Non-pigmented ciliary epithelial cell (primary cell): Measurements from ENCODE around the gene STKLD1.
"Not testable (repeated sequence)": the region's sequence is repeated elsewhere in the genome, so short reads cannot be mapped to it uniquely, and the experiment has no call there.

ENCODE experiments used
- DNase-seq: peaks from one replicate; pipeline ENCODE4 v3.0.0-alpha.2; 2010; ENCODE audit warnings: low read depth

Gene STKLD1

DNA sequence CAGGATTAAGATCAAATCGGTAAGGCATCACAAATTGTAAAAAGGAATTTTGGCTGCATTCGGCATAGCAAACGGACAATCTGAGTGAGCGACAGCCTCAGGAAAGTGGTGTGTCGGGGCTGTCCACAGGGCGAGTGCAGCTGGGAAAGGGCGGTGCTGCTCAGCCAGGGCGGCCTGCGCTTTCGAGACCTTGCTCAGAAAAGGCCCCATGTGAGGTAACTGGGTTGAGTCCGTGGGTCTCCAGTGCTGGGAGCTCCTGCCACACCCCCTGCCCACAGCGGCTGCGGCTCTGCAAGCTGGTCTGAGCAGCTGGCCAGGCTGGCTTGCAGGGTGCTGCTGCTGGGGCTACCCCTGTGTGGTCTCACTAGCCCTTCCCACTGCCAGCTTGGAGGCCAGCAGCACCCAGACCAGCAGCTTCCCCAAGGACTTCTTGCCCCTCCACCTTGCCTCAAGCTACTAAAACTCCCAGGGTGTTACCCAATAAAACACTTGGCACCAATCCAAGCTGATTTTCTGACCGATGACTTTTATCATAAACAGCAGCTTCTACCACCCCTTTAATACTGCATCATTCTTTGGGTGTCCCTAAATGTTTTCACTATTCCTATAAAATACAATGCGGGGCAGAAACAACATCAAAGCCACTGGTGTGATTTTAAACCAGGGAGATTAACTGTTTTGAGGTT, 13.7 kb upstream of the STKLD1 start:
- DNase-seq: no peak

DNA sequence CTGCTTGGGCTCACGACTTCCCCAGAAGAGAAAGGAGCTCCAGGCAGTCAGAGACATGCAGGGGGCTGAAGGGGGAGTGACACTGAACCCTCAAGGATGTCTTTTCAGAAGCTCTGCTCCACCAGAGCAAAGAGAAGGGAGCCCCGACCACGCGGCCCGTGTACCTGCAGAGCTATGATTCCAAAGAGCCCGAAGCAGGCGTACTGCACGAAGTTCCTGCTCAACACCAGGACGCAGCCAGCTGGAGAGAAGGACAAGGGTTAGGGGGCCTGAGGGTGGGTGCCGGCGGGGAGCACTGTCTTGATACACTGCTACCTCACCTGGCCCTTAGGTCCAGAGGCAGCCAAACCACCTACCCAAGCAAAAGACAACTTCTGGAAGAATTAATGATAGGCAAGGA, 9.7 kb upstream of the STKLD1 start:
- DNase-seq: no peak

DNA sequence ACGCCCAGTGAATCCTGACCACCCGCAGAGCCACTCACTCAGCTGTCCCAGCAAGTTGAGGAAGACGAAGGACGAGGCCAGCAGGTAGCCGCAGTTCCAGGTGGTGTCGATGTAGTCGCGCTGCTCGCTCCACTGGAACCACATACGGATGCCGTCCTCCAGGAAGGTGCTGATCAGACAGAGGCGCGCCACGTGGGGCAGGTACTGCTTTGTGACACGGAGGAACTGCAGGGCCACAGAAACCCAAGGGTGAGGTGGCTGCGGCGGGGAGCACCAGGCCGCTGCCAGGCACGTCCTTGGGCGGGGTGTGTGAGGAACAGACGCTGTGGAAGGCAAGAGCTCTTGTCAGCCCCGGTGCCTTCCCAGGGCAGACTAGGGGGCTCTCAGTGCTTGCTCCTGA, 8.9 kb upstream of the STKLD1 start:
- no peak for DNase-seq

DNA sequence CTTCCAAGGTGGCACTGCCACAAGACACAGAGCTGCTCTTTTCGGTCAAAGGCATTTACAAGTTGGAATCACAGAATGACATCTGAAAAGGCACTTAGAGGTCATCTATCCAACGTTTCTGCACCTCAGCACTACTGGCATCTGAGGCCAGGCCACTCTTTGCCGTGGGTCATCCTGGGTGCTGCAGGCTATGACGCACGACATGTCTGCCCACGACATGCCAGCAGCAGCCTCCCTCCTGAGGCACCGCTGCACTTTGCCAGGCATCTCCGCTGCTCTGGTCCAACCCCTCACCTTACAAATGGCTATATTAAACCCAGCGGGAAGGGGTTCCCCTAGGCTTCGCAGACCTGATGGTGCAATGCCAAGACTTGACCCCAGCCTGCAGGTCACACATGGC, 8.4 kb upstream of the STKLD1 start:
- DNase-seq: no peak

- no peak for DNase-seq
Observed at GRCh38 chr9:133368249-133368881, 7.8 kb upstream of the STKLD1 start.

- no peak for DNase-seq
Observed at GRCh38 chr9:133369422-133369821, 6.7 kb upstream of the STKLD1 start.

DNA sequence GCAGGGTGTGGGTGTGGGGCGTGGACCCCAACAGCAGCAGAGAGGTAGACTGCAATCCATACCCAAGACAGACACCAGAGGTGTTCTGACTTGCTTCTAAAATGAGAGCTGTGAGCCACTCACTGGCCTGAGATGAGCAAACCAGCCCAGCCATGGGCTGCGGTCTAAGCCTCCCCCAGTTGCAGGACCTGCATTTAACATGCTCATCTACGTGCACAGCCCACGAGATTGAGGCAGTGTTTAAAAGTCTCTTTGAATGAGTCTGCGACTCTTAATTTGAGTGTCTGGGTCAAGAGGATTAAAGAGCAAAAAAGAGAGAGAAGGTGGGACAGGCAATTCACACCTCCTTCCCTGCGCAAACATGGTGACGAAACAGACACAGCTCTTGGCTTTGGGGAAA, 6.2 kb upstream of the STKLD1 start:
- no peak for DNase-seq

GRCh38 chr9:133370685-133371084, 5.5 kb upstream of the STKLD1 start:
- no peak for DNase-seq

DNA sequence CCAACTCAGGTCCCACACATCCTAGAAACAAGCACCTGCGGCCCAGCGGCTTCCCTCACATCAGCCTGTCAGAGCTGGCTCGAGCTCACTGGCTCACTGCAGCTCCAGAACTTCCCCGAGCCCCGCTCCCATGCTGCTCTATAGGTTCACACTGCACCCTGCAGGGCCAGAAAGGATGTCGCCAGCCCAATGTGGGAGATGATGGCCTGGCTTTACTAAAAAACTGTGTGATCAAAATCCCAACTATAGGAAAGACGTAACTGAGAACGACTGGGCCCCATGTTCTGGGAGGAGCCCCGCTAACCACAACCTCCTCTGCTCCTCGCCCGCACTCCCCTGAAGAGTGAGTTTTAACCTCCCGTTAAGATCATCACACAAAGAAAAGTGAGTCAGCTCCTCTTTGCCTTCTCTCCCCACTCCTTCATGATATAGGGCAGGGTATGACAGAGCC, 4.9 kb upstream of the STKLD1 start:
- DNase-seq: no peak

DNA sequence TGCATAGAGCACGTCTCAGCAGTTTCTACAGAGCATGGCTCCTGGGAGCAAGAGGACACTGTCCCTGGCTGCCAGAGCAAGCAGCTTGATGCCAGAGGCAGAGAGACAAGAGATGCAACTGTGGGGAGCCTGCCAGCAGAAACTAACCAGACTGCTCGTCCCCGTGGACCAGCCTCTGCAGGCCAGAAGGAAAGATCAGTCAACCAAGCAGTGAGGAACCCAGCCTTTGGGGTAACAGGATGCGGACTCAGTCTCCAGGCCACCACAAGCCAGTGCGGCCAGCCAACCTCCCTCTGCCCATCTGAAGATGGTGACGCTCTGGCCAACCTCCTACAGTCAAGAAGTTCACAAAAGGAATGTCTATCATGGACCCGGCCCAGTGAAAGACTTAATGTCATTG, 4.0 kb upstream of the STKLD1 start:
- no peak for DNase-seq

GRCh38 chr9:133374612-133375115, 1.5 kb upstream of the STKLD1 start:
- peak; percentile 41 for DNase-seq

DNA sequence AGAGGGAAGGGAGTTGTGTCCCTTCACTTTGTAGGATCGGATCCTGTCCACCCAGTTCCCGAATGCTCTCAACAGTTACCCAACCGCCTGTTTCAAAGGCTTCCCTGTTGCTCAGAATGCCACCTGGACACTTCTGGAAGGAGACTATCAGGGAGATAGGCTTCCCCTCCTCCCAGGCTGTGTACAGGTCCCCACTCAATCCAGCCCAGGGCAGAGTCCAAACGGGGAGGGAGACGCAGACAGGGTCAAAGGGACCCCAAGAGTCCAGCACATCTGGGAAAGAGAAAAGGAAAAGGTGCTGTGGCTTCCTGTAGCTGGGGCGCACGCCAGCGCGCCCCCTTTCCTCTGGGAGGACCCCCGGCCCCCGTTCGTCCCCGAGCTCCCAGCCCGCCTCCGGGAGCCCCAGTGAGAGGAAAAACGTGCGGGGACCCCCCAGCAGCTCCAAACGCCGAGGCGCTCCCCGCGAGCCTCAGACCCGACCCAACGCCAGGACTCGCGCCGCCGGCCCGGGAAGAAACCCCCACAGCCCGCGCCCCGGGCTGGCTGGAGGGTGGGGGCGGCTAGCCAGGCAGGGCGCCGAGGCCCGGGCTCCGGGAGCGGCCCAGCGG, 946 bp upstream of the STKLD1 start:
- no peak for DNase-seq

DNA sequence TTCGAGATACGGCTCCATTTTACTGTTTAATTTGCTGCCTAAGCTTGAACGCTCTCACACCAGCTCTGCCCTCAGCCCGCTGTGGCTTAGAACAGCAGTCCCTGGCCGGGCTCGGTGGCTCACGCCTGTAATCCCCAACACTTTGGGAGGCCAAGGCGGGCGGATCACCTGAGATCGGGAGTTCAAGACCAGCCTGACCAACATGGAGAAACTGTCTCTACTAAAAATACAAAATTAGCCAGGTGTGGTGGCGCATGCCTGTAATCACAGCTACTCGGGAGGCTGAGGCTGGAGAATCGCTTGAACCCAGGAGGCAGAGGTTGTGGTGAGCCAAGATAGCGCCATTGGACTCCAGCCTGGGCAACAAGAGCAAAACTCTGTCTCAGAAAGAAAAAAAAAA, 1.1 kb downstream of the STKLD1 start:
- not testable (repeated sequence) for DNase-seq

DNA sequence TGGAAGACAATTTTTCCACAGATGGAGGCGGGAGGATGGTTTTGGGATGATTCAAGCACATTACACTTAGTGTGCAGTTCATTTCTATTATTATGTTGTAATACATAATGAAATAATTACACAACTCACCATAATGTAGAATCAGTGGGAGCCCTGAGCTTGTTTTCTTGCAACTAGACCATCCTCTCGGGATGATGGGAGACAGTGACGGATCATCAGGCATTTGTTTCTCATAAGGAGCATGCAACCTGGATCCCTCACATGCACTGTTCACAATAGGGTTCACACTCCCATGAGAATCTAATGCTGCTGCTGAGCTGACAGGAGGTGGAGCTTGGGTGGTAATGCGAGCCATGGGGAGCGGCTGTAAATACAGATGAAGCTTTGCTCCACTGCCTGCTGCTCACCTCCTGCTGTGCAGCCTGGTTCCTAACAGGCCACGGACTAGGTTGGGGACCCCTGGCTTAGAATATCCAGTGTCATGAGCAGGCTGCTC, 1.6 kb downstream of the STKLD1 start:
- no peak for DNase-seq

- DNase-seq: no peak
Observed at GRCh38 chr9:133378408-133378962, 2.3 kb downstream of the STKLD1 start.

DNA sequence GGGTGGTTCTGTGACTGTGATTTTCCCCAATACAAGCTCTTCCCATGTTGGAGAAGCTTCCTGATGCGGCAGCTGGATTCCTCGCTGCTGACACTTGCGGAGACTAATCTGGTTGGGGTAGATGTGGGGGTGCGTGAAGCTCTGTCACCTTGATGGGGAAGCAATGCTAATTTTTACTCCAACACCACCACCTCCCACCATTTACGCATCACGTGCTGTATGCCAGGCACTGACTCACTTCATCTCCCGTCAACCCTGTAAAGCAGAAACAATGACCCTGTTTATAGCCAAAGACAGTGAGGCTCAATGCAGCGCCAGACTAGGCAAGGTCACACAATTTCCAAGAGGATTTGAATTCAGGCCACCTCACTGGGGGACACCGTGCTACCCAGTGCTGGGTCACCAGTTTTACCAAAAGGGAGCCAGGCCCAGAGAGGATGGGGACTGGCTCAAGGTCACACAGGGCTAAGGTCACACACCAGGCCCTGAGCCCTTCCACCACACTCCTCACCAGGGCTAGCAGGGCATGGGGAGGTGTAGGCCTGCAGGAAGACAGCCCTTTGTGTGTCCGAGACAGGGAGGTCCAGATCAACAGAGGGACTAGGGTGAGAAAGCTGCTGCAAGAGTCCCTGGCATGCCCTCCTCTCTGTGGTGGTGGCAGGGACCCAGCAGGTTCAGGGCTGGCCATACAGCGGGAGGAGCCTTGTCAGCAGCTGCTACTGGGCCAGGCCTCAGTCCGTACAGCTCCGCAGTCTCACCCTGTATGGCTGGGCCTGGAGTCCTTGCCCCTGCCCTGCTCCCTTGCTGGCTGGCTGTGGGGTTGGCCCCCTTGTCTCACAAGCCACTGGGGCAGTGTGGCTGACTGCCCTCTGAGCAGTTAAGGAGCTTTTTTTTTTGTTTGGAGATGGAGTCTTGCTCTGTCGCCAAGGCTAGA, 3.3 kb downstream of the STKLD1 start:
- no peak for DNase-seq

GRCh38 chr9:133380734-133381133, 4.6 kb downstream of the STKLD1 start:
- no peak for DNase-seq

DNA sequence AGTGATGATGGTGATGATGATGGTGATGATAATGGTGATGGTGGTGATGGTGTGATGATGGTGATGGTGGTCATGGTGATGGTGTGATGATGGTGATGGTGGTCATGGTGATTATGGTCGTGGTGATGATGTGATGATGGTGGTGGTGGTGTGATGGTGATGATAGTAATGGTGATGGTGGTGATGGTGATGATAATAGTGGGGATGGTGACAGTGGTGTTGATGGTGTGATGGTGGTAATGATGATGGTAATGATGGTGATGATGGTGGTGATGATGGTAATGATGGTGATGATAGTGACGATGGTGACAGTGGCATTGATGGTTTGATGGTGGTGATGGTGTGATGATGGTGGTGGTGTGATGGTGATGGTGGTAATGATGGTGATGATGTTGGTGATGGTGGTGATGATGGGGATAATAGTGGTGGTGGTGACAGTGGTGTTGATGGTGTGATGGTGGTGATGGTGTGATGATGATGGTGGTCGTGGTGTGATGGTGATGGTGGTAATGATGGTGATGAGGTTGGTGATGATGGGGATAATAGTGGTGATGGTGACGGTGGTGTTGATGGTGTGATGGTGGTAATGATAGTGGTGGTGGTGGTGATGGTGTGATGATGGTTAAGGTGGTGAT, 6.5 kb downstream of the STKLD1 start:
- DNase-seq: no peak

DNA sequence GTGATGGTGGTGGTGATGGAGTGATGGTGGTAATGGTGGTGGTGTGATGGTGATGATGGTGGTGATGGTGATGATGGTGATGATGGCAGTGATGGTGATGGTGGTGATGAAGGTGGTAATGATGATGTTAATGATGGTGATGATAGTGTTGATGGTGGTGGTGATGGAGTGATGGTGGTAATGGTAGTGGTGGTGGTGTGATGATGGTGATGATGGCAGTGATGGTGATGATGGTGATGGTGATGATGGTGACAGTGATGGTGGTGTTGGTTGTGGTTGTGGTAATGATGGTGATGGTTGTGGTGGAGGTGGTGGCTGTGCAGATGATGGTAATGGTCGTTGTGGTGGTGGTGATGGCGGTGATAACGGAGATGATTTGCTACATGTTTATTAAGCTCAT, 7.3 kb downstream of the STKLD1 start:
- no peak for DNase-seq

DNA sequence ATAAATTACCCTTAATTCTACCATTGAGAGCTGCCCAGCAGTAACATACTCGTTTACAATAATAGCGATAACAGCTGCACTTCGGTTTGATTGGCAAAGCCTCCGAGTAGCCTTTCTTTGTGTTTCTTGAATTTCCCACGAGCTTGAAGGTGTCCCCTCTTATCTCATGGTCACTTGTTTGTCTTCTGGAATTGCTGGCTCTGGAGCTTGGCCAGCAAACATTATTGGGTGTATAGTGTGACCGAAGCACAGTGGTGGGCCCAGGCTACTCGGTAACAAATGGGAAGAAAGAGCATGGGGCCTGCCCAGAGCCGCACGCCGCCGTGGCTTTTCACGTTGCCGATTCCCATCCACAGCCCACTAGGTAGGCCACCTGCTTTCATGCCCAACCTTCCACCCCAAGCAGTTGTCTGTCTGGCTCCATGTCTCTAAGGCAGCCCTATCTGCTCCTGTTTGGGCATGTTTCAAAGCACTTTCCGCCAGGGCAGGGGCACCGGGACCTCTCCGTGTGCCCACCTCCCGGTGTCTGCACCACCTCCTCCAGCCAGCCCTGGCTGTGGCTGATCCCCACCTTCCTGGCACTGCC, 8.7 kb downstream of the STKLD1 start:
- DNase-seq: no peak

DNA sequence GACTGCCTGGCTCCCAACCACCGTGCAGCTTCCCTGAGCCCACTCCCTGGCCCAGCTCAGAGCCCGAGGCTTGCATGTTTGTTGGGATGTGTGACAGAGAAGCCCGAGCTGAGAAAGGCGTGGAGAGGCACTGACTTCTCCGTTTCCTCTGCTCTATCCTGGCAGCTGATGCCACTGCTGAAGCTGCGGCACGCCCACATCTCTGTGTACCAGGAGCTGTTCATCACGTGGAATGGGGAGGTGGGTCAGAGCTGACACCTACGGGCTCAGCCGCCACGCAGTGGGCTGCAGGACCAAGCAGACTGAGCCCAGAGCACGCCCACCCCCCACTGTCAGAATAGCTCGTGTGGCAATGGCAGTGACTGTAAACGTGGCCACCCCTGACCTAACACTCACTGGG, 9.3 kb downstream of the STKLD1 start:
- DNase-seq: no peak
